Endothelial cell (in vitro differentiated cells): ENCODE results near the gene CES5A. TPM values are rescaled to one million over a fixed set of nuclear protein-coding genes. Genes with fewer than 3 reads are reported as not detected.

ENCODE experiments used
- DNase-seq: peaks from one replicate; pipeline ENCODE4 v3.0.0; 2021; ENCODE audit warnings: low spot score
- H3K27ac Mint-ChIP-seq: one replicate; pipeline ENCODE4 v1.8.0; 2021; ENCODE audit warnings: mixed read lengths, inconsistent platforms; ENCODE audit not compliant: unreplicated experiment
- H3K27me3 Mint-ChIP-seq: one replicate; pipeline ENCODE4 v1.8.0; 2021; ENCODE audit warnings: mild to moderate bottlenecking, moderate library complexity, mixed read lengths, inconsistent platforms; ENCODE audit not compliant: unreplicated experiment
- H3K36me3 Mint-ChIP-seq: one replicate; pipeline ENCODE4 v1.8.0; 2021; ENCODE audit warnings: mild to moderate bottlenecking, low read depth, mixed read lengths, inconsistent platforms; ENCODE audit not compliant: unreplicated experiment
- H3K4me1 Mint-ChIP-seq: one replicate; pipeline ENCODE4 v1.8.0; 2021; ENCODE audit warnings: mild to moderate bottlenecking, mixed read lengths, inconsistent platforms; ENCODE audit not compliant: unreplicated experiment
- H3K4me3 Mint-ChIP-seq: one replicate; pipeline ENCODE4 v1.8.0; 2021; ENCODE audit warnings: mild to moderate bottlenecking, mixed read lengths, inconsistent platforms; ENCODE audit not compliant: unreplicated experiment
- H3K9me3 Mint-ChIP-seq: one replicate; pipeline ENCODE4 v1.8.0; 2021; ENCODE audit warnings: mixed read lengths, inconsistent platforms; ENCODE audit not compliant: unreplicated experiment
- long read RNA-seq: library from polyadenylated mRNA; unstranded; transcript quantifications from one replicate; pipeline ENCODE4 v2.0.0, GENCODE V29; 2020; ENCODE audit not compliant: unreplicated experiment
- total RNA-seq: library from RNA; stranded (reverse); fragmentation: NEBNext Ultra II Directional; extraction: Animal tissue kit (Norgen Biotek cat#: 25700); gene quantifications from one replicate; pipeline ENCODE4 v1.2.1, GENCODE V29; 2021; ENCODE audit not compliant: unreplicated experiment
- TF ChIP-seq, protein P1 (sequence below): fragments of 200-600 bp; sonication (generic); IDR thresholded peaks from one replicate; pipeline ENCODE4 v1.5.0; 2021; ENCODE audit warnings: antibody characterized with exemption; ENCODE audit not compliant: unreplicated experiment

The CES5A gene, protein sequence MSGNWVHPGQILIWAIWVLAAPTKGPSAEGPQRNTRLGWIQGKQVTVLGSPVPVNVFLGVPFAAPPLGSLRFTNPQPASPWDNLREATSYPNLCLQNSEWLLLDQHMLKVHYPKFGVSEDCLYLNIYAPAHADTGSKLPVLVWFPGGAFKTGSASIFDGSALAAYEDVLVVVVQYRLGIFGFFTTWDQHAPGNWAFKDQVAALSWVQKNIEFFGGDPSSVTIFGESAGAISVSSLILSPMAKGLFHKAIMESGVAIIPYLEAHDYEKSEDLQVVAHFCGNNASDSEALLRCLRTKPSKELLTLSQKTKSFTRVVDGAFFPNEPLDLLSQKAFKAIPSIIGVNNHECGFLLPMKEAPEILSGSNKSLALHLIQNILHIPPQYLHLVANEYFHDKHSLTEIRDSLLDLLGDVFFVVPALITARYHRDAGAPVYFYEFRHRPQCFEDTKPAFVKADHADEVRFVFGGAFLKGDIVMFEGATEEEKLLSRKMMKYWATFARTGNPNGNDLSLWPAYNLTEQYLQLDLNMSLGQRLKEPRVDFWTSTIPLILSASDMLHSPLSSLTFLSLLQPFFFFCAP
- total RNA-seq, result not detected
- long read RNA-seq, result 0 reads

DNA sequence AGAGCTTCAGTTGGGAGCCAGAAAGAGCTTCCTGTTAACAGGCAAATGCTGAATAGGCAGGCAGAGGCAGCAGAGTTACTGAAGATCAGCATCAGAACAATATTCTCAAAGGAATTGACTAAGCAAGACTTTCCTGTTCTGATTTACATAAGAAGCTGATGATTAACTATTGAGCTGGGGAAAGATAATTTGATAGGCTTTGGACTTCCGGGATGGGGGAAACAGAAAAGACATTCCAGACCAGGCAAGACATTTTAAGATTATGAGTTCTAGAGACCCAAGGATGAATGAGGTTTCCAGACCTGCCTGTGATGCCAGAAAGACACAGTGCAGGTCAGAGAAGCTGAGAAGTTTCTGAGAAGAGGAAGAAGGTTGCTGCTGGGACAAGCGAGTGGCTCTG lies at the start of gene CES5A:
Gene CES5A (minus strand): TSS at position 101 of the 400 bp plus-strand sequence. CDS start 152 bp downstream, outside the sequence.
- TF ChIP-seq, protein P1, sequence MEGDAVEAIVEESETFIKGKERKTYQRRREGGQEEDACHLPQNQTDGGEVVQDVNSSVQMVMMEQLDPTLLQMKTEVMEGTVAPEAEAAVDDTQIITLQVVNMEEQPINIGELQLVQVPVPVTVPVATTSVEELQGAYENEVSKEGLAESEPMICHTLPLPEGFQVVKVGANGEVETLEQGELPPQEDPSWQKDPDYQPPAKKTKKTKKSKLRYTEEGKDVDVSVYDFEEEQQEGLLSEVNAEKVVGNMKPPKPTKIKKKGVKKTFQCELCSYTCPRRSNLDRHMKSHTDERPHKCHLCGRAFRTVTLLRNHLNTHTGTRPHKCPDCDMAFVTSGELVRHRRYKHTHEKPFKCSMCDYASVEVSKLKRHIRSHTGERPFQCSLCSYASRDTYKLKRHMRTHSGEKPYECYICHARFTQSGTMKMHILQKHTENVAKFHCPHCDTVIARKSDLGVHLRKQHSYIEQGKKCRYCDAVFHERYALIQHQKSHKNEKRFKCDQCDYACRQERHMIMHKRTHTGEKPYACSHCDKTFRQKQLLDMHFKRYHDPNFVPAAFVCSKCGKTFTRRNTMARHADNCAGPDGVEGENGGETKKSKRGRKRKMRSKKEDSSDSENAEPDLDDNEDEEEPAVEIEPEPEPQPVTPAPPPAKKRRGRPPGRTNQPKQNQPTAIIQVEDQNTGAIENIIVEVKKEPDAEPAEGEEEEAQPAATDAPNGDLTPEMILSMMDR, result no peak
- H3K4me1 Mint-ChIP-seq, result no peaks in the 10 kb centered on the region
- no peaks in the 10 kb centered on the region for H3K36me3 Mint-ChIP-seq
- no peak within 1 kb of the TSS for H3K4me3 Mint-ChIP-seq
- H3K27ac Mint-ChIP-seq, result no peak within 1 kb of the TSS
- H3K9me3 Mint-ChIP-seq, result no peaks in the 10 kb centered on the region
- DNase-seq, result no peak
- H3K27me3 Mint-ChIP-seq, result peaks cover 4% of the 10 kb centered on the region

DNA sequence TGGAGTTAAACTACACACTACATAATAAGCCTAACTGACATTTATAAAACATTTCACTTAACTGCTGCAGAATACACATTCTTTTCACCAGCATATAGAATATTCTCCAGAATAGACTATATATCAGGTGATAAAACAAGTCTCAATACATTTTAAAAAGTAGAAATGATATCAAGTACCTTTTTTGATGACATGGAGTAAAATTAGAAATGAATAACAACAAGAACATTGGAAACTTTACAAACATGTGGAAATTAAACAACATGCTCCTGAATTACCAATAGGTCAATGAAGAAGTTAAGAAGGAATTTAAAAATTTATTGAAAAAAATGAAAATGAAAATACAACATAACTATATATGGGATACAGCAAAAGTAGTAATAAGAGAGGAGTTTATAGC lies 47.5 kb upstream of the CES5A start:
- Mint-ChIP-seq H3K4me3 (no peak overlapping the region), H3K36me3 (no peaks in the 10 kb centered on the region), H3K27me3 (no peaks in the 10 kb centered on the region), H3K4me1 (no peaks in the 10 kb centered on the region), H3K9me3 (no peaks in the 10 kb centered on the region), H3K27ac (no peak overlapping the region)
- DNase-seq, result no peak
- TF ChIP-seq, protein P1, result no peak

DNA sequence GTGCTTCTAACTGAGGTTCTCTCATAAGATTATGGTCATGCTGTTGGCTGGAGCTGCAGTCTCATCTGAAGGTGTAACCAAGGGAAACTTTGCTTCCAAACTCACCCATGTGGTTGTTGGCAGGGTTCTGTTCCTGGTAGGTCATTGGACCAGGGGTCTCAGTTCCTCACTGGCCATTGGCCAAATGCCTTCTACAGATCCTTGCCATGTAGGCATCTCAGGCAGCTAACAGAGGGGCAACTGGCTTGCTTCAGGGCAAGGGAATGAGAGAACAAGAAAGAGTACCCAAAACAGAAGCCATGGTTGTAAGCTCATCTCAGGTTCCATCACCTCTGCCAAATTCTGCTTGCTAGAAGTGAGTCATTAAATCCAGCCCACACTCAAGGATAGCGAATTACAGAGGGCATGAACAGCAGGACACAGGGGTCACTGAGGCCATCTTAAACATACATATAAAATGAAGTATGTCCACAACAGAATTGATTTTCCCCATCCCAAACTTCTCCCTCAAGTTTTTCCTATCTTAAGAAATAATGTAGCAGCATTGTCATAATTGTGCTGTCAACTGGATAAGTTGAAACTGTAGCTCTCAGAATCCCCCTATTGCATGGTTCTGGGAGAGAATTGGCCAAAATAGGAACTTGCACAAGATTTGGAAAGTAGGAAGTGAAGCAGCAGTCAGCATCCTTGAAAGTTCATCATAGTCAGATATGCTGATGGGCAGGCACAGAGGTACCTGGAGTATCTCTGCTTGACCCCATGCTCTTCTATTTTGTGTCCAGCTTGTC lies 42.4 kb upstream of the CES5A start:
- H3K36me3 Mint-ChIP-seq, result no peaks in the 10 kb centered on the region
- H3K9me3 Mint-ChIP-seq, result no peaks in the 10 kb centered on the region
- H3K4me1 Mint-ChIP-seq, result no peaks in the 10 kb centered on the region
- DNase-seq, result no peak
- TF ChIP-seq, protein P1, result no peak
- no peak overlapping the region for H3K4me3 Mint-ChIP-seq
- H3K27me3 Mint-ChIP-seq, result no peaks in the 10 kb centered on the region
- no peak overlapping the region for H3K27ac Mint-ChIP-seq

DNA sequence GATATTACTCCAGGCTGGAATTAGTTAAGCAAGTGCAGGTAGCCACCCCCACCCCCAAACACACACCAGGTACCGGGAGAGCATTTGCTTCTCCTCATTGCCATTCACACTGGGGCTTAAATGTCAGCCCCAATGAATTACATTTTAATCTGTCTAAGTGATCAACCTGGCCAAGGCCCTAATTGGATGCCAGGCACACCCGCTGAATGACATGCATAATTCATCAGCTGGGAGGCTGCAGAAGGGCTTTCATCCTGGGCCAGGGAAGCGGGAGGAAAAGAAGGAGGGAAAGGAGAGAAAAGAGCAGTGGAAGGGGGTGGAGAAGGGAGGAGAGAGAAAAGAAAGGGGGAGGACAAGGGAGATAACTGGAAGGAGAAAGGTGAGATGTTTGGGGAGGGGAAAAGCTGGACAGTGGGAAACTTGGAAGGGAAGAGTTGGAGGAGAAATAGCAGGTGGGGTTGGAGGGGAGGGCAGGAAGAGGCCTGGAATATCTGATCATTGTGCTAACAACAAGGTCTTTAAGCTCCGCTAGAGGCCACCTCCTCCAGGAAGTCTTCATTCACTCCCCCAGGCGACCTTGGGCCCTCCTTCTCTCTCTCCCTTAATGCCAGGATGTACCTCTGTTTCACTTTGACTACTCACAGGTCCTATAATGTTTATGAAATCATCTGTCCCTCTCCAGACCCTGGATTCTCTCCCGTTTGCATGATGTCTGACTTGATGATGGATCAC lies 40.1 kb upstream of the CES5A start:
- no peaks in the 10 kb centered on the region for H3K36me3 Mint-ChIP-seq
- no peaks in the 10 kb centered on the region for H3K9me3 Mint-ChIP-seq
- peaks cover 8% of the 10 kb centered on the region for H3K27me3 Mint-ChIP-seq
- TF ChIP-seq, protein P1, result no peak
- H3K4me1 Mint-ChIP-seq, result no peaks in the 10 kb centered on the region
- DNase-seq, result no peak
- H3K4me3 Mint-ChIP-seq, result no peak overlapping the region
- no peak overlapping the region for H3K27ac Mint-ChIP-seq
